Measurements from ENCODE around the gene MDM2. TPM values are rescaled to one million over a fixed set of nuclear protein-coding genes. Genes with fewer than 3 reads are reported as not detected.
A peak's percentile ranks its signal among the peaks of the same experiment; 100 is the strongest.

The MDM2 gene
- total and polyA plus RNA-seq, 2 of the 8 experiments (the other 6 are each of a cell fraction or from before 2014, with no cell fraction given), result 15.1 to 115 TPM

DNA sequence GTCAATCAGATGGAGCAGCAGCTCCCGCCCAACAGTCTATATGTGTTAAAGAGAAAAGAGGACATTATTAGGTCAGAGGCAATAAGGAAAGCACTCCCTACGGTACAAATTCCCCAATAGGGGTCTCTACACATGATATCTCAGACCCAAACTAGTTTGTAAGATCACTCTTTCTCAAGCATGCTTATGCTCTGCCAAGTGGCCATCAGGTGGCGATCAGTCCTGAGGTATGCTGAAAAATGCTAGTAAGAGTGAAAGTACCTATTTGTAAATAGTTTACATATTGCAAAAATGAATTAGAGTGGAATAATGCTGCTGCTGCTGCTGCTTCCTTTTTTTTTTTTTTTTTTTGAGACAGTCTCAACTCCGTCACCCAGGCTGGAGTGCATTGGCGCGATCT lies 63.9 kb downstream of the MDM2 start:
- Histone ChIP-seq H3K27me3 (replicated peaks in 1 of 4; ENCODE audit: control insufficient read depth in 3 of 4, extremely low read depth in 1 of 4, insufficient read depth in 3 of 4, low read length in 3 of 4) (no peaks in the 10 kb centered on the region), H2BK120ac (replicated peaks; ENCODE audit: low read depth, low read length) (no peak overlapping the region), H3K56ac (replicated peaks; ENCODE audit: insufficient read length, low read depth, low read length) (no peak overlapping the region), H3K23ac (ENCODE audit: insufficient read length) (no peak overlapping the region), H2BK5ac (ENCODE audit: low read depth, low read length) (no peak overlapping the region), H2AK5ac (ENCODE audit: low read depth, low read length) (no peak overlapping the region), H2AFZ (ENCODE audit: low read length) (no peak overlapping the region), H3K9ac (replicated peaks in 1 of 4; ENCODE audit: extremely low read depth in 1 of 4, low read depth in 3 of 4, low read length in 3 of 4) (no peak overlapping the region), H4K5ac (ENCODE audit: insufficient read length, low read depth, low read length) (no peak overlapping the region), H3K79me2 (ENCODE audit: control insufficient read depth in 1 of 2, insufficient read depth in 2 of 2, low read length in 2 of 2) (no peaks in the 10 kb centered on the region), H3K4me1 (replicated peaks in 1 of 4; ENCODE audit: control insufficient read depth in 3 of 4, insufficient read depth in 4 of 4, low read length in 3 of 4) (peaks cover 2 to 5% (median 4%) of the 10 kb centered on the region in 4 experiments; a peak in 3 of 7 replicates), H4K8ac (ENCODE audit: extremely low read depth, insufficient read depth, low read length) (no peak overlapping the region), H4K20me1 (replicated peaks in 1 of 2; ENCODE audit: control insufficient read depth in 1 of 2, insufficient read depth in 2 of 2, low read length in 2 of 2) (no peaks in the 10 kb centered on the region), H3K36me3 (ENCODE audit: control insufficient read depth in 2 of 4, insufficient read depth in 4 of 4, low read length in 3 of 4) (no peaks in the 10 kb centered on the region), H3K4ac (replicated peaks; ENCODE audit: insufficient read length, low read depth, low read length) (no peak overlapping the region), H3K4me2 (ENCODE audit: insufficient read depth in 1 of 2, low read depth in 2 of 2, low read length in 2 of 2) (no peak overlapping the region), H2BK15ac (ENCODE audit: low read length) (no peak overlapping the region), H4K91ac (replicated peaks; ENCODE audit: insufficient read length, low read length) (no peak overlapping the region), H3K4me3 (ENCODE audit: extremely low read depth in 1 of 4, insufficient read depth in 2 of 4, low read depth in 3 of 4, low read length in 4 of 4) (no peak overlapping the region), H3K79me1 (ENCODE audit: low read depth, low read length) (no peaks in the 10 kb centered on the region), H3K27ac (ENCODE audit: low read depth, low read length) (no peak overlapping the region), H2BK20ac (ENCODE audit: low read length) (no peak overlapping the region), H3K18ac (ENCODE audit: extremely low read depth, low read length) (no peak overlapping the region), H3K14ac (ENCODE audit: insufficient read length) (no peak overlapping the region), H3K9me3 (ENCODE audit: insufficient read depth in 2 of 2, low read depth in 1 of 2, low read length in 1 of 2) (no peaks in the 10 kb centered on the region), H2BK12ac (ENCODE audit: low read depth, low read length) (no peak overlapping the region), H3K23me2 (ENCODE audit: low read depth, low read length) (no peaks in the 10 kb centered on the region)
- 53% methylated on average over 3 of the region's 6 CpGs; no CpG with 5 or more reads in 1 of the 2 experiments for WGBS, 2 experiments (ENCODE audit: extremely low coverage in 1 of 2, insufficient coverage in 1 of 2, insufficient read length in 1 of 2, insufficient replicate concordance in 2 of 2, low coverage in 1 of 2, low lambda C conversion rate in 2 of 2, missing lambda C conversion rate in 1 of 2)
- TF ChIP-seq RXRA (IDR thresholded peaks at IDR 0.05; ENCODE audit: insufficient read depth, low read depth, low read length), result no peak
- TF ChIP-seq EP300 (IDR thresholded peaks at IDR 0.05; ENCODE audit: borderline replicate concordance in 1 of 2, low read depth in 2 of 2, low read length in 2 of 2), result no peak
- no peak for TF ChIP-seq TAF1 (IDR thresholded peaks at IDR 0.05; ENCODE audit: low read depth, low read length)
- no peak for TF ChIP-seq HDAC6 (IDR thresholded peaks at IDR 0.05; ENCODE audit: low read depth, low read length)
- TF ChIP-seq TBP (IDR thresholded peaks at IDR 0.05; ENCODE audit: low read depth, low read length), result no peak
- TF ChIP-seq RAD21 (IDR thresholded peaks at IDR 0.05 in 1 of 2, conservative IDR thresholded peaks at IDR 0.05 in 1 of 2; ENCODE audit: low read depth in 2 of 2, low read length in 2 of 2), result peak; percentile 80
- no peak for TF ChIP-seq BRCA1 (IDR thresholded peaks at IDR 0.05; ENCODE audit: low read depth, low read length)
- TF ChIP-seq, protein P1, sequence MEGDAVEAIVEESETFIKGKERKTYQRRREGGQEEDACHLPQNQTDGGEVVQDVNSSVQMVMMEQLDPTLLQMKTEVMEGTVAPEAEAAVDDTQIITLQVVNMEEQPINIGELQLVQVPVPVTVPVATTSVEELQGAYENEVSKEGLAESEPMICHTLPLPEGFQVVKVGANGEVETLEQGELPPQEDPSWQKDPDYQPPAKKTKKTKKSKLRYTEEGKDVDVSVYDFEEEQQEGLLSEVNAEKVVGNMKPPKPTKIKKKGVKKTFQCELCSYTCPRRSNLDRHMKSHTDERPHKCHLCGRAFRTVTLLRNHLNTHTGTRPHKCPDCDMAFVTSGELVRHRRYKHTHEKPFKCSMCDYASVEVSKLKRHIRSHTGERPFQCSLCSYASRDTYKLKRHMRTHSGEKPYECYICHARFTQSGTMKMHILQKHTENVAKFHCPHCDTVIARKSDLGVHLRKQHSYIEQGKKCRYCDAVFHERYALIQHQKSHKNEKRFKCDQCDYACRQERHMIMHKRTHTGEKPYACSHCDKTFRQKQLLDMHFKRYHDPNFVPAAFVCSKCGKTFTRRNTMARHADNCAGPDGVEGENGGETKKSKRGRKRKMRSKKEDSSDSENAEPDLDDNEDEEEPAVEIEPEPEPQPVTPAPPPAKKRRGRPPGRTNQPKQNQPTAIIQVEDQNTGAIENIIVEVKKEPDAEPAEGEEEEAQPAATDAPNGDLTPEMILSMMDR (IDR thresholded peaks at IDR 0.05; ENCODE audit: control extremely low read depth in 1 of 3, insufficient read depth in 1 of 3, low read depth in 1 of 3, low read length in 3 of 3), result peak in 2 of 3 experiments; percentile 69 to 72; a peak in 3 of 4 replicates
- TF ChIP-seq CBX5 (IDR thresholded peaks at IDR 0.05; ENCODE audit: low read depth, low read length), result no peak
- ChIA-PET POLR2A (ENCODE audit: partially characterized antibody) (no interaction called here), CTCF (ENCODE audit: partially characterized antibody) (interaction anchor here (0.6 to 1.9 kb wide), 17 partner anchors 8 to 384 kb away, joined by 3 to 9 read pairs (median 4); no protein-coding TSS in a partner anchor)
- no peak for DNase-seq (ENCODE audit: low read depth in 1 of 2, low spot score in 2 of 2)
- FAIRE-seq, result peak; percentile 62

All from H1 (cell line).